HCT116 (cell line): ENCODE measurements around the gene FAM184A.

Source experiments
- ATF3 ChIP-seq: IDR thresholded peaks from 2 replicates; pipeline ENCODE4 v1.6.1; 2012
- CBX3 ChIP-seq: IDR thresholded peaks from 2 replicates; pipeline ENCODE4 v1.6.1; 2012; ENCODE audit warnings: low read depth
- CTCF ChIP-seq, 3 experiments: fragments of 200-600 bp in 1 of 3; sonication (generic) in 1 of 3; IDR thresholded peaks in 2 of 3; conservative IDR thresholded peaks in 1 of 3; 2 replicates each; pipeline ENCODE4 v1.5.1; 2012 to 2017; ENCODE audit warnings: low read depth in 2 of 3, low read length in 2 of 3, antibody characterized with exemption in 1 of 3, borderline replicate concordance in 1 of 3, control low read depth in 1 of 3, mild to moderate bottlenecking in 1 of 3, mixed read lengths in 1 of 3, mixed run types in 1 of 3, moderate library complexity in 1 of 3; ENCODE audit not compliant: insufficient read depth in 1 of 3
- EZH2 ChIP-seq: fragments of 200-600 bp; sonication (generic); IDR thresholded peaks from 2 replicates; pipeline ENCODE4 v1.6.1; 2017; ENCODE audit warnings: antibody characterized with exemption, mixed run types
- EZH2phosphoT487 ChIP-seq: fragments of 200-600 bp; IDR thresholded peaks from 2 replicates; pipeline ENCODE4 v1.6.1; 2018; ENCODE audit warnings: antibody characterized with exemption, borderline replicate concordance
- FOSL1 ChIP-seq: IDR thresholded peaks from 2 replicates; pipeline ENCODE4 v1.6.1; 2012; ENCODE audit warnings: low read depth
- POLR2AphosphoS5 ChIP-seq: IDR thresholded peaks from 2 replicates; pipeline ENCODE4 v1.6.1; 2011; ENCODE audit warnings: mild to moderate bottlenecking, low read depth, low read length, moderate library complexity
- RAD21 ChIP-seq: IDR thresholded peaks from 2 replicates; pipeline ENCODE4 v1.6.1; 2012; ENCODE audit warnings: low read depth, mild to moderate bottlenecking
- REST ChIP-seq: IDR thresholded peaks from 2 replicates; pipeline ENCODE4 v1.6.1; 2012; ENCODE audit warnings: low read depth
- ZBTB33 ChIP-seq: IDR thresholded peaks from 2 replicates; pipeline ENCODE4 v1.6.1; 2011; ENCODE audit warnings: mild to moderate bottlenecking, low read length, moderate library complexity; ENCODE audit not compliant: insufficient replicate concordance; ENCODE audit errors: extremely low read depth
- ZNF274 ChIP-seq: fragments of 200-500 bp; sonication (Bioruptor generic); IDR thresholded peaks from 2 replicates; pipeline ENCODE4 v1.6.1; 2014; ENCODE audit warnings: mild to moderate bottlenecking, low read depth, low read length, inconsistent platforms

GRCh38 chr6:119024111-119024510, 54.4 kb downstream of the FAM184A start:
- TF ChIP-seq CTCF (IDR thresholded peaks at IDR 0.05 in 2 of 3, conservative IDR thresholded peaks at IDR 0.05 in 1 of 3; ENCODE audit: borderline replicate concordance in 1 of 3, insufficient read depth in 1 of 3, low read depth in 2 of 3, low read length in 2 of 3), result no peak
- TF ChIP-seq EZH2phosphoT487, result no peak
- TF ChIP-seq ATF3, result no peak
- no peak for TF ChIP-seq RAD21
- no peak for TF ChIP-seq POLR2AphosphoS5
- TF ChIP-seq ZNF274, result no peak
- TF ChIP-seq EZH2, result no peak
- TF ChIP-seq ZBTB33, result no peak
- no peak for TF ChIP-seq FOSL1
- TF ChIP-seq CBX3, result no peak
- TF ChIP-seq REST, result no peak
